Panc1 (cell line): ENCODE results near the gene TIMP3.

ENCODE experiments used
- CTCF ChIP-seq: fragments of 450-650 bp; IDR thresholded peaks from 2 replicates; pipeline ENCODE4 v1.5.1; 2017; ENCODE audit warnings: mild to moderate bottlenecking
- POLR2AphosphoS5 ChIP-seq: IDR thresholded peaks from 2 replicates; pipeline ENCODE4 v1.6.1; 2012; ENCODE audit warnings: mild to moderate bottlenecking, low read depth, low read length, moderate library complexity
- REST ChIP-seq, 2 experiments: IDR thresholded peaks; 2 replicates each; pipeline ENCODE4 v1.6.1; 2011 to 2012; ENCODE audit warnings: low read depth in 2 of 2, control low read depth in 1 of 2, low read length in 1 of 2, mild to moderate bottlenecking in 1 of 2, moderate library complexity in 1 of 2; ENCODE audit not compliant: insufficient read depth in 1 of 2
- SIN3A ChIP-seq: IDR thresholded peaks from 2 replicates; pipeline ENCODE4 v1.6.1; 2012; ENCODE audit warnings: low read depth, mild to moderate bottlenecking, low read length, moderate library complexity, borderline replicate concordance; ENCODE audit not compliant: insufficient read depth

- TF ChIP-seq CTCF (no peak), REST (IDR thresholded peaks at IDR 0.05; ENCODE audit: insufficient read depth in 1 of 2, low read depth in 2 of 2, low read length in 1 of 2) (no peak), POLR2AphosphoS5 (no peak), SIN3A (no peak)
These were observed 52.9 kb downstream of the TIMP3 start for GRCh38 chr22:32854351-32854804.
